Neural progenitor cell (in vitro differentiated cells): Measurements from ENCODE around the gene EPB41L4A. TPM values are rescaled to one million over a fixed set of nuclear protein-coding genes. Genes with fewer than 3 reads are reported as not detected.

Source experiments
- DNase-seq: peaks from one replicate; pipeline ENCODE4 v3.0.0-alpha.2; 2016; ENCODE audit warnings: low spot score
- H2AFZ ChIP-seq: fragments of 200-600 bp; sonication (generic); replicated peaks from 2 replicates; pipeline ENCODE4 v1.6.1; 2016; ENCODE audit warnings: antibody characterized with exemption
- H3F3A ChIP-seq: fragments of 200-600 bp; sonication (generic); 2 replicates; pipeline ENCODE4 v1.6.1; 2016; ENCODE audit warnings: antibody characterized with exemption, low read depth
- H3K27ac ChIP-seq: fragments of 200-600 bp; sonication (generic); 2 replicates; pipeline ENCODE4 v1.5.1; 2016; ENCODE audit warnings: mild to moderate bottlenecking
- H3K27me3 ChIP-seq: fragments of 200-600 bp; sonication (generic); 2 replicates; pipeline ENCODE4 v1.6.1; 2016; ENCODE audit warnings: mild to moderate bottlenecking, moderate library complexity
- H3K36me3 ChIP-seq: fragments of 200-600 bp; sonication (generic); 2 replicates; pipeline ENCODE4 v1.5.1; 2016
- H3K4me1 ChIP-seq: fragments of 200-600 bp; sonication (generic); 2 replicates; pipeline ENCODE4 v1.6.1; 2016; ENCODE audit warnings: mixed run types
- H3K4me2 ChIP-seq: fragments of 200-600 bp; sonication (generic); 2 replicates; pipeline ENCODE4 v1.6.1; 2016
- H3K4me3 ChIP-seq: fragments of 200-600 bp; sonication (generic); 2 replicates; pipeline ENCODE4 v1.5.1; 2016
- H3K79me2 ChIP-seq: fragments of 200-600 bp; sonication (generic); 2 replicates; pipeline ENCODE4 v1.6.1; 2016; ENCODE audit warnings: low read depth
- H3K9ac ChIP-seq: fragments of 200-600 bp; sonication (generic); 2 replicates; pipeline ENCODE4 v1.6.1; 2016
- H3K9me3 ChIP-seq: fragments of 200-600 bp; sonication (generic); 2 replicates; pipeline ENCODE4 v1.5.1; 2016; ENCODE audit warnings: low read depth
- H4K20me1 ChIP-seq: fragments of 200-600 bp; sonication (generic); 2 replicates; pipeline ENCODE4 v1.6.1; 2016; ENCODE audit warnings: low read depth
- H3K27ac Mint-ChIP-seq: 3 replicates; pipeline ENCODE4 v1.8.0; 2021; ENCODE audit warnings: mixed read lengths
- H3K27me3 Mint-ChIP-seq: 2 replicates; pipeline ENCODE4 v1.8.0; 2022; ENCODE audit warnings: low read depth, mild to moderate bottlenecking, inconsistent platforms, moderate library complexity, mixed read lengths; ENCODE audit not compliant: insufficient read depth
- H3K36me3 Mint-ChIP-seq: 3 replicates; pipeline ENCODE4 v1.8.0; 2021; ENCODE audit warnings: mixed read lengths
- H3K4me1 Mint-ChIP-seq: 3 replicates; pipeline ENCODE4 v1.8.0; 2021; ENCODE audit warnings: mixed read lengths
- H3K4me3 Mint-ChIP-seq: 3 replicates; pipeline ENCODE4 v1.8.0; 2021; ENCODE audit warnings: mild to moderate bottlenecking, moderate library complexity, mixed read lengths
- H3K9me3 Mint-ChIP-seq: 3 replicates; pipeline ENCODE4 v1.8.0; 2020; ENCODE audit warnings: mixed read lengths
- CTCF ChIP-seq: fragments of 200-600 bp; sonication (generic); IDR thresholded peaks from 2 replicates; pipeline ENCODE4 v1.5.1; 2017; ENCODE audit warnings: antibody characterized with exemption, mild to moderate bottlenecking
- EZH2 ChIP-seq: fragments of 200-600 bp; sonication (generic); IDR thresholded peaks from 2 replicates; pipeline ENCODE4 v1.6.1; 2017; ENCODE audit warnings: antibody characterized with exemption, mild to moderate bottlenecking, moderate library complexity
- EZH2phosphoT487 ChIP-seq: fragments of 200-600 bp; sonication (generic); IDR thresholded peaks from 2 replicates; pipeline ENCODE4 v1.6.1; 2017; ENCODE audit warnings: antibody characterized with exemption
- total RNA-seq: library from RNA; depleted of rRNA; stranded (reverse); fragments of >200 nt; gene quantifications from 2 replicates; pipeline ENCODE4 v1.2.3, GENCODE V29; 2015; ENCODE audit warnings: low replicate concordance

The EPB41L4A gene
- total RNA-seq, 1 donor from 2014 or later: 2.7 TPM

- Histone ChIP-seq H3K79me2 (no peaks in the 10 kb centered on the region), H3K27me3 (no peaks in the 10 kb centered on the region), H3K9ac (no peak overlapping the region), H3K4me3 (no peak overlapping the region), H3K4me2 (no peak overlapping the region), H3K4me1 (peaks cover 17% of the 10 kb centered on the region), H3K36me3 (no peaks in the 10 kb centered on the region), H3K27ac (no peak overlapping the region), H3K9me3 (no peaks in the 10 kb centered on the region), H2AFZ (no peak overlapping the region), H3F3A (no peaks in the 10 kb centered on the region), H4K20me1 (no peaks in the 10 kb centered on the region)
- Mint-ChIP-seq H3K9me3 (no peaks in the 10 kb centered on the region), H3K4me1 (peaks cover 44% of the 10 kb centered on the region), H3K4me3 (no peak overlapping the region), H3K27ac (no peak overlapping the region), H3K36me3 (peaks cover 9% of the 10 kb centered on the region), H3K27me3 (peaks cover 2% of the 10 kb centered on the region)
- TF ChIP-seq EZH2 (no peak), CTCF (peak; percentile 69)
- DNase-seq: peak; percentile 55
Observed at GRCh38 chr5:112186401-112186990, 232.6 kb downstream of the EPB41L4A start.

GRCh38 chr5:112183874-112184273 is 235.2 kb downstream of the EPB41L4A start:
- no peak overlapping the region for H2AFZ ChIP-seq
- TF ChIP-seq CTCF (no peak), EZH2 (no peak), EZH2phosphoT487 (no peak)
- Mint-ChIP-seq H3K9me3 (peaks cover 5% of the 10 kb centered on the region), H3K4me3 (peak overlapping the region; percentile 56), H3K27me3 (peaks cover 2% of the 10 kb centered on the region), H3K36me3 (peaks cover 18% of the 10 kb centered on the region), H3K4me1 (peaks cover 54% of the 10 kb centered on the region), H3K27ac (peak overlapping the region; percentile 94)
- DNase-seq: peak; percentile 30
- H3F3A ChIP-seq: no peaks in the 10 kb centered on the region
- no peaks in the 10 kb centered on the region for H3K79me2 ChIP-seq
- no peaks in the 10 kb centered on the region for H3K36me3 ChIP-seq
- no peak overlapping the region for H3K9ac ChIP-seq
- H3K27ac ChIP-seq: no peak overlapping the region
- peaks cover 17% of the 10 kb centered on the region for H3K4me1 ChIP-seq
- H3K4me3 ChIP-seq: no peak overlapping the region
- peak overlapping the region; percentile 52 for H3K4me2 ChIP-seq
- H3K27me3 ChIP-seq: no peaks in the 10 kb centered on the region
- no peaks in the 10 kb centered on the region for H3K9me3 ChIP-seq
- H4K20me1 ChIP-seq: no peaks in the 10 kb centered on the region

- Histone ChIP-seq H3K9ac (no peak overlapping the region), H3K4me1 (peaks cover 17% of the 10 kb centered on the region), H3K36me3 (no peaks in the 10 kb centered on the region), H3K79me2 (no peaks in the 10 kb centered on the region), H4K20me1 (no peaks in the 10 kb centered on the region), H2AFZ (no peak overlapping the region), H3K9me3 (no peaks in the 10 kb centered on the region), H3K4me3 (no peak overlapping the region), H3F3A (no peaks in the 10 kb centered on the region), H3K4me2 (peak overlapping the region; percentile 52), H3K27me3 (no peaks in the 10 kb centered on the region), H3K27ac (no peak overlapping the region)
- H3K27ac Mint-ChIP-seq: peak overlapping the region; percentile 94
- H3K4me1 Mint-ChIP-seq: peaks cover 54% of the 10 kb centered on the region
- peaks cover 5% of the 10 kb centered on the region for H3K9me3 Mint-ChIP-seq
- no peak for TF ChIP-seq EZH2phosphoT487
- no peak for TF ChIP-seq EZH2
- no peak for TF ChIP-seq CTCF
- DNase-seq: peak; percentile 58
- H3K36me3 Mint-ChIP-seq: peaks cover 17% of the 10 kb centered on the region
- peaks cover 2% of the 10 kb centered on the region for H3K27me3 Mint-ChIP-seq
- peak overlapping the region; percentile 1 for H3K4me3 Mint-ChIP-seq
Observed at GRCh38 chr5:112183103-112183711, 235.9 kb downstream of the EPB41L4A start.
